PFSK-1 (cell line): ENCODE measurements around the gene USP4.

Source experiments
- FOXP2 ChIP-seq: optimal IDR thresholded peaks from 2 replicates; pipeline ENCODE3; 2011; ENCODE audit warnings: borderline replicate concordance, control low read depth, inconsistent platforms; ENCODE audit not compliant: insufficient read depth; ENCODE audit errors: extremely low read length, extremely low read depth
- POLR2AphosphoS5 ChIP-seq: IDR thresholded peaks from 2 replicates; pipeline ENCODE4 v1.6.1; 2012; ENCODE audit warnings: low read depth, mild to moderate bottlenecking, control low read depth, low read length, moderate library complexity
- SIN3A ChIP-seq: IDR thresholded peaks from 2 replicates; pipeline ENCODE4 v1.6.1; 2012; ENCODE audit warnings: mild to moderate bottlenecking, low read length, moderate library complexity, borderline replicate concordance; ENCODE audit not compliant: insufficient read depth
- TAF1 ChIP-seq: IDR thresholded peaks from 2 replicates; pipeline ENCODE4 v1.6.1; 2012; ENCODE audit warnings: low read length, control low read depth, borderline replicate concordance; ENCODE audit not compliant: insufficient read depth
- TF ChIP-seq, protein P1 (sequence below), 2 experiments: IDR thresholded peaks; 2 replicates each; pipeline versions ENCODE4 v1.6.1 to v1.8.0; 2011 to 2012; ENCODE audit warnings: low read depth in 2 of 2, low read length in 2 of 2, control low read depth in 1 of 2, inconsistent platforms in 1 of 2, mild to moderate bottlenecking in 1 of 2, moderate library complexity in 1 of 2; ENCODE audit not compliant: insufficient read depth in 1 of 2

The USP4 gene

DNA sequence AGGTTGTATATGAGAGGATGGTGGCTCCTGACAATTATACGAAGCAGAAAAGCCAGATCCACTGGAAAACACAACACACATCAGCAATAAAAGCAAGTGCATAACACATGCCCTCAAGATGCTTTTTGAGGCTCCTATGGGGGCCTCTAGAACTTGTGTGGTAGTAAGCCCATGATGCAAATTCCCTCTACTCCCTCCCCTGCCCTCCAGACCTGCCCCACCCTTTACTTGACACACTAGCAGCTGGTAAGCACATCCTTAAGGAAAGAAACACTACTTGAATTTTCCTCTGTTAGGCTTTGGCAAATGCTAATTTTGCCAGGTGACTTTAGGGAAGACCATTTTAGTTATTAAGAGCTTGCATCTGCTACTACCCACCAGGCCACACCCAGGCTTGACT is 29.2 kb downstream of the USP4 start:
- TF ChIP-seq FOXP2 (no peak), SIN3A (no peak), POLR2AphosphoS5 (no peak), TAF1 (no peak)
- TF ChIP-seq, protein P1, sequence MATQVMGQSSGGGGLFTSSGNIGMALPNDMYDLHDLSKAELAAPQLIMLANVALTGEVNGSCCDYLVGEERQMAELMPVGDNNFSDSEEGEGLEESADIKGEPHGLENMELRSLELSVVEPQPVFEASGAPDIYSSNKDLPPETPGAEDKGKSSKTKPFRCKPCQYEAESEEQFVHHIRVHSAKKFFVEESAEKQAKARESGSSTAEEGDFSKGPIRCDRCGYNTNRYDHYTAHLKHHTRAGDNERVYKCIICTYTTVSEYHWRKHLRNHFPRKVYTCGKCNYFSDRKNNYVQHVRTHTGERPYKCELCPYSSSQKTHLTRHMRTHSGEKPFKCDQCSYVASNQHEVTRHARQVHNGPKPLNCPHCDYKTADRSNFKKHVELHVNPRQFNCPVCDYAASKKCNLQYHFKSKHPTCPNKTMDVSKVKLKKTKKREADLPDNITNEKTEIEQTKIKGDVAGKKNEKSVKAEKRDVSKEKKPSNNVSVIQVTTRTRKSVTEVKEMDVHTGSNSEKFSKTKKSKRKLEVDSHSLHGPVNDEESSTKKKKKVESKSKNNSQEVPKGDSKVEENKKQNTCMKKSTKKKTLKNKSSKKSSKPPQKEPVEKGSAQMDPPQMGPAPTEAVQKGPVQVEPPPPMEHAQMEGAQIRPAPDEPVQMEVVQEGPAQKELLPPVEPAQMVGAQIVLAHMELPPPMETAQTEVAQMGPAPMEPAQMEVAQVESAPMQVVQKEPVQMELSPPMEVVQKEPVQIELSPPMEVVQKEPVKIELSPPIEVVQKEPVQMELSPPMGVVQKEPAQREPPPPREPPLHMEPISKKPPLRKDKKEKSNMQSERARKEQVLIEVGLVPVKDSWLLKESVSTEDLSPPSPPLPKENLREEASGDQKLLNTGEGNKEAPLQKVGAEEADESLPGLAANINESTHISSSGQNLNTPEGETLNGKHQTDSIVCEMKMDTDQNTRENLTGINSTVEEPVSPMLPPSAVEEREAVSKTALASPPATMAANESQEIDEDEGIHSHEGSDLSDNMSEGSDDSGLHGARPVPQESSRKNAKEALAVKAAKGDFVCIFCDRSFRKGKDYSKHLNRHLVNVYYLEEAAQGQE (IDR thresholded peaks at IDR 0.05; ENCODE audit: insufficient read depth in 1 of 2, low read depth in 2 of 2, low read length in 2 of 2), result no peak

DNA sequence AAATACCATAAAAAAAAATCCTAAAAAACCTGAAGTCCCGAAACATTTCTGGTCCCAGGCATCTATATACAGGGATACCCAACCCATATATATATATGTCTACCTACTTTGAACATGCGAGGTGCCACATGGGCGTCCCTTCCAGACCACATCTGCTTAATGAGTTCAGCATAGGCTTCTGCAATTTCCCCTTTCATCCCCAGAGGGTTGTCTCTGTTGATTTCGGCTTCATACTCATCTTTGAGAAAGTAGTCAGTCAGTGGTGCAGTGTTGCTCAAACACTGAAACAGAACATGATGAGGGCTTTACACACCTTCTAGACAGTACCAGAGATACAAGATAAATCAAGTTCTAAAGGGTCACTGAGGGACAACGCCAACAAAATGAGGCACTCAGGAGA is 34.2 kb downstream of the USP4 start:
- TF ChIP-seq, protein P1 (IDR thresholded peaks at IDR 0.05; ENCODE audit: insufficient read depth in 1 of 2, low read depth in 2 of 2, low read length in 2 of 2), result no peak
- TF ChIP-seq TAF1 (no peak), FOXP2 (no peak), POLR2AphosphoS5 (no peak)

DNA sequence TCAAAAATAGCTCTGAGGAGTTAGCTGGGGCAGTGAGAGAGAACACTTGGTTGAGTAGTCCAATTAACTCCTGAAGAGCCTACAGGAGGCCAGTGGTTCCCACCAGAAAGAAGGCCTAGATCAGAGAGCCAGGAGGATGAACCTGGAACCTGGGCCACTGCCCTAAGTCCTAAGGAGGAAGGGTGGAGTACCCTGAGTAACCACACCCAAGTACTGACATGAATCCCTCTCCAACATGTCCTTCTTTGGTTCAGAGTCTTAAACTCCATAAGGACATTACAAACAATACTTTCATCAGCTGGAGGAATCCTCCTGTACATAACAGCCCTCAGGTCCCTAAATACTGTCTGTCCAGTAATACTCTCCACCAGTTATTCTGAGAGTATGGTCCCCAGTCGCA is 37.2 kb downstream of the USP4 start:
- no peak for TF ChIP-seq FOXP2
- TF ChIP-seq, protein P1 (IDR thresholded peaks at IDR 0.05; ENCODE audit: insufficient read depth in 1 of 2, low read depth in 2 of 2, low read length in 2 of 2), result no peak
- no peak for TF ChIP-seq TAF1
- no peak for TF ChIP-seq POLR2AphosphoS5
- no peak for TF ChIP-seq SIN3A

DNA sequence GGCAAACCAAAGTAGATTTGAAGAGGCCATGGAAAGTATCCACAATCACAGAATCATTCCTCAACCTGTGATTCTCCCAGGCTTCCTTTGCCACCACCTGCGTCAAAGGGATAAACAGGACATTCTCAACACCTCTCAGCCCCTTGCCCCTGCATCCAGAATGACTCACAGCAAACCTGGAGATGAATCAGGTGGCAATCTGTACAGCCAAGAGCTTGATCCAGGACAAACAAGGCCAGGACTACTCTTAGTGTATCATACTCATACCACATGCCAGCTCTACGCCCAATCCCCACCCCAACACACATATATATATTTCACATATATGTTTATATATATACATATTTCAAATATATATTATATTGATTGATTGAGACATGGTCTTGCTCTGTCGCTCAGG is 39.3 kb downstream of the USP4 start:
- TF ChIP-seq POLR2AphosphoS5 (no peak), SIN3A (no peak), TAF1 (no peak), FOXP2 (no peak)
- TF ChIP-seq, protein P1 (IDR thresholded peaks at IDR 0.05; ENCODE audit: insufficient read depth in 1 of 2, low read depth in 2 of 2, low read length in 2 of 2), result no peak

- TF ChIP-seq POLR2AphosphoS5 (no peak), FOXP2 (no peak), SIN3A (no peak), TAF1 (no peak)
- TF ChIP-seq, protein P1 (IDR thresholded peaks at IDR 0.05; ENCODE audit: insufficient read depth in 1 of 2, low read depth in 2 of 2, low read length in 2 of 2), result no peak
Observed at GRCh38 chr3:49298511-49298910, 41.3 kb downstream of the USP4 start.
